Measurements from ENCODE around the gene ARIH1. TPM values are rescaled to one million over a fixed set of nuclear protein-coding genes. Genes with fewer than 3 reads are reported as not detected.
A peak's percentile ranks its signal among the peaks of the same experiment; 100 is the strongest.

The ARIH1 gene
- total RNA-seq, 1 donor from 2014 or later = 172 TPM

DNA sequence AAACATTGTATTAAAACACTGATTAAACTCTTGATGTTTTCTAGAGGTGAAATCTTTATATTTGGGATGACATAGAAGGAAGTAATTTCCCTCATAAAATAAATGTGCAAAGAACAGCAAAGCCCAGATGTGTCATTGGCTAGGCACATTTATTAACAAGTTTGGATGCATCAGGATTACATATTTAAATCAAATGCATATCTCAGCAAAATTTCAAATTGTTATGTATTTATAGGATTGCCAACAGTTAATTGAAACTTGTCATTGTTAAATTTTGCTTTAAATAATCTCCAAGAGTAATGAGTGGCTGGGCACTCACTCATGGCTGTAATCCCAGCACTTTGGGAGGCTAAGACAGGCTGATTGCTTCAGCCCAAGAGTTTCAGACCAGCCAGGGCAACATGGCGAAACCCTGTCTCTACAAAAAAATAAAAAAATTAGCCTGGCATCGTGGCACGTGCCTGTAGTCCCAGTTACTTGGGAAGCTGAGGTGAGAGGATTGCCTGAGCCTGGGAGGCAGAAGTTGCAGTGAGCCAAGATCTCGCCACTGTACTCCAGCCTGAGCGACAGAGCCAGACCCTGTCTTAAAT, 28.2 kb downstream of the ARIH1 start:
- no peak overlapping the region for H3K4me3 Mint-ChIP-seq (ENCODE audit: unreplicated experiment)
- no peak overlapping the region for H3K27ac Mint-ChIP-seq (ENCODE audit: unreplicated experiment)
- peaks cover 11% of the 10 kb centered on the region for H3K4me1 Mint-ChIP-seq (ENCODE audit: unreplicated experiment)

DNA sequence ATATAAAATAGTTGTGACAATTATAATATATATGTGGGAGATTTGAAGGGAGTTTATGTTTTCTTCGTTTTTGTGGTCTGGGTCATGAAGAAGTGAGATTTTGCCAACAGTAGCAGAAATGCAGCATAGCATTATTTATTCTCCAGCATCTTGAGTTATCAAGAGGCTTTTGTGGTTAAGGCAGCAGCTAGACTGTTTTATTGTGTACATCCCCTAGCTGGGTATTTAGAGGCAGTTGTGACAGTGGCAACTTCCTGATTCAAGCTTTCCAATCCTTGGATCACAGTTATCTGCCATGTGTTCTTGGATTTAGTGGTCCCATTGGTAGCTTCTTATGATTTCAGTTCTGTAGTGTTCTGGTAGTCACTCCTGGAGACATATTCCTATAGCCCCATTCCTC, 29.0 kb downstream of the ARIH1 start:
- H3K4me1 Mint-ChIP-seq (ENCODE audit: unreplicated experiment) = peaks cover 14% of the 10 kb centered on the region
- TF ChIP-seq, protein P1, sequence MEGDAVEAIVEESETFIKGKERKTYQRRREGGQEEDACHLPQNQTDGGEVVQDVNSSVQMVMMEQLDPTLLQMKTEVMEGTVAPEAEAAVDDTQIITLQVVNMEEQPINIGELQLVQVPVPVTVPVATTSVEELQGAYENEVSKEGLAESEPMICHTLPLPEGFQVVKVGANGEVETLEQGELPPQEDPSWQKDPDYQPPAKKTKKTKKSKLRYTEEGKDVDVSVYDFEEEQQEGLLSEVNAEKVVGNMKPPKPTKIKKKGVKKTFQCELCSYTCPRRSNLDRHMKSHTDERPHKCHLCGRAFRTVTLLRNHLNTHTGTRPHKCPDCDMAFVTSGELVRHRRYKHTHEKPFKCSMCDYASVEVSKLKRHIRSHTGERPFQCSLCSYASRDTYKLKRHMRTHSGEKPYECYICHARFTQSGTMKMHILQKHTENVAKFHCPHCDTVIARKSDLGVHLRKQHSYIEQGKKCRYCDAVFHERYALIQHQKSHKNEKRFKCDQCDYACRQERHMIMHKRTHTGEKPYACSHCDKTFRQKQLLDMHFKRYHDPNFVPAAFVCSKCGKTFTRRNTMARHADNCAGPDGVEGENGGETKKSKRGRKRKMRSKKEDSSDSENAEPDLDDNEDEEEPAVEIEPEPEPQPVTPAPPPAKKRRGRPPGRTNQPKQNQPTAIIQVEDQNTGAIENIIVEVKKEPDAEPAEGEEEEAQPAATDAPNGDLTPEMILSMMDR (IDR thresholded peaks at IDR 0.05) = no peak
- H3K27me3 Mint-ChIP-seq (ENCODE audit: unreplicated experiment) = no peaks in the 10 kb centered on the region
- no peak overlapping the region for H3K27ac Mint-ChIP-seq (ENCODE audit: unreplicated experiment)
- no peak overlapping the region for H3K4me3 Mint-ChIP-seq (ENCODE audit: unreplicated experiment)
- H3K9me3 Mint-ChIP-seq (ENCODE audit: unreplicated experiment) = no peaks in the 10 kb centered on the region
- H3K36me3 Mint-ChIP-seq (ENCODE audit: unreplicated experiment) = peaks cover 8% of the 10 kb centered on the region
- no peak for DNase-seq (ENCODE audit: extremely low spot score, unreplicated experiment)

More for the DNA sequence above, 28.2 kb downstream of the ARIH1 start:
- DNase-seq (ENCODE audit: extremely low spot score, unreplicated experiment) = no peak
- Mint-ChIP-seq H3K9me3 (ENCODE audit: unreplicated experiment) (no peaks in the 10 kb centered on the region), H3K27me3 (ENCODE audit: unreplicated experiment) (no peaks in the 10 kb centered on the region), H3K36me3 (ENCODE audit: unreplicated experiment) (peaks cover 8% of the 10 kb centered on the region)
- TF ChIP-seq, protein P1 (IDR thresholded peaks at IDR 0.05) = no peak

DNA sequence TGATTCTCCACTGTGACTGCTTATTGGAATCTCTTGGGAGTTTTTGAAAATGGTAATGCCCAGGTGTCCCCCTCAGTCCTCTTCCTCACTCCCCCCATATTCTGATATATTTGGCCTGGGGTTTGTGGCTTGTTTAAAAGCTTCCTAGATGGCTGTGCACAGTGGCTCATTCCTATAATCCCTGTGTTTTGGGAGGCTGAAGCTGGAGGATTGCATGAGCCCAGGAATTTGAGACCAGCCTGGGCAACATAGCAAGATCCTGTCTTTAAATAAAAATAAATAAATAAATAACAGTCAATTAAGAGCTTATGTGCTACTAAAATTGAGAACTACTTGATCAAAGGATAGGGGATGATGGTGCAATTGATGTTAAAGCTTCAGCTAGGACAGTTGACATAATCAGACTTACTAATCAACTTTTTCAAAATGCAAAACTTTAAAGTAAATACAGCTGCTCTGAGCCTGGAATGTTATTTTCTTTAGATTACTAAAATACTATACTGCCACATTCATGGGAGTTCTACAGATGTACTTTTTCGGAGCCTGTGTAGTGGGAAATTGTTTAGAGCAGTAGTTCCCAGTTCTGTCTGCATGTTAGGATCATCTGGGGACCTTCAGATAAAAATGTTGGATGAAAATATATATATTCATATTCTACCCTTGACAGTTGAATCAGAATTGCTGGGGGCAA, 33.4 kb downstream of the ARIH1 start:
- Mint-ChIP-seq H3K27ac (ENCODE audit: unreplicated experiment) (peak overlapping the region; percentile 3), H3K27me3 (ENCODE audit: unreplicated experiment) (no peaks in the 10 kb centered on the region), H3K9me3 (ENCODE audit: unreplicated experiment) (no peaks in the 10 kb centered on the region), H3K36me3 (ENCODE audit: unreplicated experiment) (no peaks in the 10 kb centered on the region), H3K4me3 (ENCODE audit: unreplicated experiment) (no peak overlapping the region), H3K4me1 (ENCODE audit: unreplicated experiment) (peaks cover 21% of the 10 kb centered on the region)
- DNase-seq (ENCODE audit: extremely low spot score, unreplicated experiment) = no peak
- TF ChIP-seq, protein P1 (IDR thresholded peaks at IDR 0.05) = no peak

DNA sequence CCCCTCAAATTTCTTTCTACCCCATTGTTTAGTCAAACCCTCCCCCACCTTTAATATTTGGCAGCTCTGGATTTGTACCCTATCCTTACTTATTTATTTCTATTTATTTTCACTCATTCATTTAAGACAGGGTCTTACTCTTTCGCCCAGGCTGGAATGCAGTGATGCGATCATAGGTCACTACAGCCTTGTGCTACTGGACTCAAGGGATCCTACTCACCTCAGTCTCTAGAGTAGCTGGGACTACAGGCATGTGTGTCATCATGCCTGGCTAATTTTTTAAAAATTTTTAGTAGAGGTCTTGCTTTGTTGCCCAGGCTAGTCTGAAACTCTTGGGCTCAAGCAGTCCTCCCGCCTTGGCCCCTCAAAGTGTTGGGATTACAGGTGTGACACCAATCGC, 35.4 kb downstream of the ARIH1 start:
- DNase-seq (ENCODE audit: extremely low spot score, unreplicated experiment) = no peak
- TF ChIP-seq, protein P1 (IDR thresholded peaks at IDR 0.05) = no peak
- H3K27me3 Mint-ChIP-seq (ENCODE audit: unreplicated experiment) = no peaks in the 10 kb centered on the region
- no peaks in the 10 kb centered on the region for H3K36me3 Mint-ChIP-seq (ENCODE audit: unreplicated experiment)
- no peak overlapping the region for H3K27ac Mint-ChIP-seq (ENCODE audit: unreplicated experiment)
- no peaks in the 10 kb centered on the region for H3K9me3 Mint-ChIP-seq (ENCODE audit: unreplicated experiment)
- H3K4me3 Mint-ChIP-seq (ENCODE audit: unreplicated experiment) = no peak overlapping the region
- peaks cover 28% of the 10 kb centered on the region for H3K4me1 Mint-ChIP-seq (ENCODE audit: unreplicated experiment)

DNA sequence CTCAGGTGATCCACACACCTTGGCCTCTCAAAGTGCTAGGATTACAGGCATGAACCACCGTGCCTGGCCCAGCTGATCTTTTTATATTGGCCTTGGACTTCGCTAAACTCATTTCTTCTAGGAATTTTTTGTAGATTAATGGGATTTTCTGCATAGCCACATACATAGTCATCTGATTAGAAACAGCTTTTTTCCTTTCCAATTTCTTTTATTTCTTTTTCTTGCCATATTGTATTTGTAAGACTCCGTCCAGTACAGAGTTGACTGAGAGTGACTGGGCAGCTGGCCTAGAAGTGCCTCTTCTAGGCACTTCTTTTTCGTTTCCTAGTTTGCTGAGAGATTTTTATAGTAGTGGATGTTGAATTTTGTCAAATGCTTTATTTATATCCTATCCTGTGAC, 37.4 kb downstream of the ARIH1 start:
- no peak overlapping the region for H3K4me3 Mint-ChIP-seq (ENCODE audit: unreplicated experiment)

More for the DNA sequence above, 37.4 kb downstream of the ARIH1 start:
- H3K4me1 Mint-ChIP-seq (ENCODE audit: unreplicated experiment) = peaks cover 42% of the 10 kb centered on the region
- TF ChIP-seq, protein P1 (IDR thresholded peaks at IDR 0.05) = no peak
- DNase-seq (ENCODE audit: extremely low spot score, unreplicated experiment) = no peak
- peaks cover 4% of the 10 kb centered on the region for H3K36me3 Mint-ChIP-seq (ENCODE audit: unreplicated experiment)
- no peaks in the 10 kb centered on the region for H3K27me3 Mint-ChIP-seq (ENCODE audit: unreplicated experiment)
- H3K9me3 Mint-ChIP-seq (ENCODE audit: unreplicated experiment) = no peaks in the 10 kb centered on the region
- H3K27ac Mint-ChIP-seq (ENCODE audit: unreplicated experiment) = no peak overlapping the region

All from osteocyte (in vitro differentiated cells).